ENCODE data around the gene HIC1.

DNA sequence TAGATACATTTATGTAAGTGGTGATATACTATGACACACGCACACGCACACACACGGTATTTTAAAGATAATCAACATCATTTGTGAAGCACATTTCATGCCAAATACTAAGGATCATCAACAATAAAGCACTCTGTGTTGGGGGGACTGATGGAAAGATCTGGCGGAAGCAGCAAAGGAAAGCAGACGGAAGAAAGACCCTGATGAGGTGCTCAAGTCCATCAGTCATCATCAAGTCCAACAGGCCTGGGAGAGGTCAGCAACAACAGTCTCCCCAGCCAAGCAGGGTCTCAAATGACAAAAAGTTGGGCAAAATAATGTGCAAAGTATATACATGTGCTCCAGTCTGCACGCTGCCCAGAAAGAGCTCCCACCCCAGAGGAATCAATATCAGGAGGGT lies 55.5 kb downstream of the HIC1 start:
- TF ChIP-seq POLR2A (IDR thresholded peaks at IDR 0.05) (no peak), CTCF (IDR thresholded peaks at IDR 0.05) (no peak), EP300 (IDR thresholded peaks at IDR 0.05) (no peak)
